ENCODE measurements around the gene PIGW. TPM values are rescaled to one million over a fixed set of nuclear protein-coding genes. Genes with fewer than 3 reads are reported as not detected.

PIGW gene
- total and polyA plus RNA-seq, 10 of the 15 experiments (the other 5 are each of a cell fraction or from before 2014, with no cell fraction given): 6.0 to 31.5 (median 13.8) TPM

DNA sequence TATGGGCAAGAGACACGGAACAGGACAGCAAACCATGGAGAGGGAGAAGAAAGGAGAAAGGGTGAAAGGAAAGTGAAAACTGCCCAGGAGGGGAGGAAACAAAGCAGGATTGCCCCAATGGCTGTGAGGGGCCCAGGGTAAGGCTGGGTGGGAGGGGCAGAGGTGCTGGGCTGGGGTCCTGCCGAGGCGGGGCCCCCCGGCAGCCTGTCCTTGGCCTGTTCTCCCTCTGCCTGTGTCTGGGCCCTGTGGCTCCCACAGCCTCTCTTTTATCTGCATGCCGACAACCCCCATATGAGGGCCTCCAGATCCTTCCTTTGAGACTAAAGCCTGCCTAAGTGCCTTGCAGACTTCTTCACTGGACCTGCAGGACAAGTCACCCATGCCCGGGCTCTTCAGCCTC lies 32.8 kb upstream of the PIGW start:
- no peaks in the 10 kb centered on the region for H3K4me1 ChIP-seq (ENCODE audit: control insufficient read depth, insufficient read depth, low read length)
- intact Hi-C loops (cut with micrococcal nuclease; ENCODE audit: unreplicated experiment) (no loop called here), in situ Hi-C loops (cut with MboI) (no loop called here)
- ATAC-seq (no peak), FAIRE-seq (no peak), DNase-seq (ENCODE audit: low read depth, low spot score) (no peak)
- no TSS peak for BruUV-seq (replicated peaks)
- H3K27ac ChIP-seq (ENCODE audit: control insufficient read depth, insufficient read depth): no peak overlapping the region
- CTCF ChIA-PET: no interaction called here
- SMC1A ChIA-PET (ENCODE audit: uncharacterized antibody, unreplicated experiment): no interaction called here
- TF ChIP-seq KDM1A (IDR thresholded peaks at IDR 0.05; ENCODE audit: borderline replicate concordance) (no peak), EED (IDR thresholded peaks at IDR 0.05; ENCODE audit: low read depth) (no peak), SUZ12 (IDR thresholded peaks at IDR 0.05; ENCODE audit: unreplicated experiment) (no peak), RAD51 (IDR thresholded peaks at IDR 0.05) (no peak), CREB1 (IDR thresholded peaks at IDR 0.05; ENCODE audit: low read depth) (no peak), TCF12 (IDR thresholded peaks at IDR 0.05; ENCODE audit: low read depth, low read length) (no peak), SMAD5 (IDR thresholded peaks at IDR 0.05; ENCODE audit: low read depth) (no peak), FOS (IDR thresholded peaks at IDR 0.05; ENCODE audit: borderline replicate concordance, extremely low read depth, insufficient read length) (no peak), IRF5 (IDR thresholded peaks at IDR 0.05; ENCODE audit: borderline replicate concordance) (no peak), CHD2 (IDR thresholded peaks at IDR 0.05; ENCODE audit: borderline replicate concordance, low read depth, low read length) (no peak), CTCF (IDR thresholded peaks at IDR 0.05 in 2 of 3, conservative IDR thresholded peaks at IDR 0.05 in 1 of 3; ENCODE audit: control insufficient read depth in 2 of 3, extremely low read depth in 1 of 3, insufficient read depth in 1 of 3, low read depth in 3 of 3, low read length in 3 of 3) (no peak), SREBF2 (IDR thresholded peaks at IDR 0.05; ENCODE audit: low read length) (no peak), ZBTB11 (CRISPR knock-in tag; IDR thresholded peaks at IDR 0.05) (no peak), MAX (IDR thresholded peaks at IDR 0.05; ENCODE audit: low read depth, low read length) (no peak), ZNF217 (IDR thresholded peaks at IDR 0.05) (no peak), CHD1 (IDR thresholded peaks at IDR 0.05; ENCODE audit: low read depth, low read length) (no peak), ZNF207 (IDR thresholded peaks at IDR 0.05; ENCODE audit: borderline replicate concordance) (no peak), FOXM1 (IDR thresholded peaks at IDR 0.05; ENCODE audit: low read depth, low read length) (no peak)
- H2AFZ ChIP-seq (ENCODE audit: control insufficient read depth, low read depth, low read length): no peak overlapping the region
- POLR2A ChIA-PET: no interaction called here
- H3K4me2 ChIP-seq (ENCODE audit: control insufficient read depth, insufficient read depth): no peak overlapping the region
- H3K27me3 ChIP-seq (replicated peaks in 1 of 2; ENCODE audit: control insufficient read depth in 2 of 2, insufficient read depth in 2 of 2, low read length in 1 of 2): no peaks in the 10 kb centered on the region
- H3K79me2 ChIP-seq (ENCODE audit: control insufficient read depth, insufficient read depth, low read length): no peaks in the 10 kb centered on the region
- no peaks in the 10 kb centered on the region for H3K9me3 ChIP-seq (replicated peaks; ENCODE audit: control insufficient read depth, insufficient read depth, low read length)
- 98% methylated on average over 3 of the region's 6 CpGs for WGBS (ENCODE audit: insufficient coverage, insufficient replicate concordance, low lambda C conversion rate, missing lambda C conversion rate)
- peaks cover 26 to 27% of the 10 kb centered on the region in 2 experiments for H3K36me3 ChIP-seq (ENCODE audit: control insufficient read depth in 2 of 2, insufficient read depth in 2 of 2, low read length in 1 of 2)
- H3K9ac ChIP-seq (ENCODE audit: control insufficient read depth, insufficient read depth, low read length): no peak overlapping the region
- H4K20me1 ChIP-seq (ENCODE audit: control insufficient read depth, insufficient read depth): no peaks in the 10 kb centered on the region
- no peak overlapping the region for H3K4me3 ChIP-seq
- RAD21 ChIA-PET (ENCODE audit: unreplicated experiment): no interaction called here
